IPS-18a (cell line): ENCODE results near the gene ZNF185.

Experiments
- H3K27ac ChIP-seq: one replicate; pipeline ENCODE4 v1.5.1; 2013; ENCODE audit warnings: low read length
- H3K27me3 ChIP-seq: one replicate; pipeline ENCODE4 v1.6.1; 2013; ENCODE audit warnings: mild to moderate bottlenecking, low read length; ENCODE audit not compliant: control insufficient read depth, insufficient read depth
- H3K36me3 ChIP-seq: one replicate; pipeline ENCODE4 v1.6.1; 2013; ENCODE audit warnings: low read depth, low read length; ENCODE audit not compliant: control insufficient read depth
- H3K4me1 ChIP-seq: one replicate; pipeline ENCODE4 v1.6.1; 2013; ENCODE audit warnings: low read depth, low read length; ENCODE audit not compliant: control insufficient read depth
- H3K4me3 ChIP-seq: one replicate; pipeline ENCODE4 v1.5.1; 2013; ENCODE audit warnings: low read length
- H3K9ac ChIP-seq: one replicate; pipeline ENCODE4 v1.6.1; 2013; ENCODE audit warnings: mild to moderate bottlenecking, low read length, moderate library complexity
- H3K9me3 ChIP-seq: one replicate; pipeline ENCODE4 v1.6.1; 2013; ENCODE audit warnings: low read depth, low read length; ENCODE audit not compliant: control insufficient read depth

The ZNF185 gene

GRCh38 chrX:152941328-152942076, 43.6 kb downstream of the ZNF185 start:
- no peaks in the 10 kb centered on the region for H3K4me1 ChIP-seq
- no peaks in the 10 kb centered on the region for H3K27me3 ChIP-seq
- no peak overlapping the region for H3K27ac ChIP-seq
- no peaks in the 10 kb centered on the region for H3K36me3 ChIP-seq
- H3K4me3 ChIP-seq: peak overlapping the region; percentile 58
- H3K9ac ChIP-seq: peak overlapping the region; percentile 49
- H3K9me3 ChIP-seq: no peaks in the 10 kb centered on the region

- no peaks in the 10 kb centered on the region for H3K36me3 ChIP-seq
- H3K9me3 ChIP-seq: no peaks in the 10 kb centered on the region
- no peaks in the 10 kb centered on the region for H3K27me3 ChIP-seq
- peak overlapping the region; percentile 50 for H3K4me3 ChIP-seq
- no peak overlapping the region for H3K27ac ChIP-seq
- H3K4me1 ChIP-seq: no peaks in the 10 kb centered on the region
- peak overlapping the region; percentile 49 for H3K9ac ChIP-seq
These were observed 44.2 kb downstream of the ZNF185 start for GRCh38 chrX:152942077-152942442.

- no peak overlapping the region for H3K27ac ChIP-seq
- no peaks in the 10 kb centered on the region for H3K36me3 ChIP-seq
- H3K4me1 ChIP-seq: no peaks in the 10 kb centered on the region
- peaks cover 5% of the 10 kb centered on the region for H3K9me3 ChIP-seq
- no peak overlapping the region for H3K4me3 ChIP-seq
- no peaks in the 10 kb centered on the region for H3K27me3 ChIP-seq
- no peak overlapping the region for H3K9ac ChIP-seq
These were observed 46.0 kb downstream of the ZNF185 start for GRCh38 chrX:152943826-152944225.

- Histone ChIP-seq H3K9ac (no peak overlapping the region), H3K36me3 (no peaks in the 10 kb centered on the region)
These were observed 47.4 kb downstream of the ZNF185 start for GRCh38 chrX:152945021-152945979.

GRCh38 chrX:152946681-152947080, 48.8 kb downstream of the ZNF185 start:
- Histone ChIP-seq H3K9ac (no peak overlapping the region), H3K4me3 (no peak overlapping the region), H3K36me3 (no peaks in the 10 kb centered on the region), H3K27ac (no peak overlapping the region), H3K4me1 (no peaks in the 10 kb centered on the region), H3K9me3 (peaks cover 5% of the 10 kb centered on the region), H3K27me3 (no peaks in the 10 kb centered on the region)

More at GRCh38 chrX:152945021-152945979, 47.4 kb downstream of the ZNF185 start:
- no peak overlapping the region for H3K27ac ChIP-seq
- peaks cover 5% of the 10 kb centered on the region for H3K9me3 ChIP-seq
- H3K27me3 ChIP-seq: no peaks in the 10 kb centered on the region
- no peak overlapping the region for H3K4me3 ChIP-seq
- H3K4me1 ChIP-seq: no peaks in the 10 kb centered on the region
